ENCODE measurements around the gene LDHAL6B. TPM values are rescaled to one million over a fixed set of nuclear protein-coding genes. Genes with fewer than 3 reads are reported as not detected.

The LDHAL6B gene
- total RNA-seq, 6 experiments from 2014 or later, result not detected

DNA sequence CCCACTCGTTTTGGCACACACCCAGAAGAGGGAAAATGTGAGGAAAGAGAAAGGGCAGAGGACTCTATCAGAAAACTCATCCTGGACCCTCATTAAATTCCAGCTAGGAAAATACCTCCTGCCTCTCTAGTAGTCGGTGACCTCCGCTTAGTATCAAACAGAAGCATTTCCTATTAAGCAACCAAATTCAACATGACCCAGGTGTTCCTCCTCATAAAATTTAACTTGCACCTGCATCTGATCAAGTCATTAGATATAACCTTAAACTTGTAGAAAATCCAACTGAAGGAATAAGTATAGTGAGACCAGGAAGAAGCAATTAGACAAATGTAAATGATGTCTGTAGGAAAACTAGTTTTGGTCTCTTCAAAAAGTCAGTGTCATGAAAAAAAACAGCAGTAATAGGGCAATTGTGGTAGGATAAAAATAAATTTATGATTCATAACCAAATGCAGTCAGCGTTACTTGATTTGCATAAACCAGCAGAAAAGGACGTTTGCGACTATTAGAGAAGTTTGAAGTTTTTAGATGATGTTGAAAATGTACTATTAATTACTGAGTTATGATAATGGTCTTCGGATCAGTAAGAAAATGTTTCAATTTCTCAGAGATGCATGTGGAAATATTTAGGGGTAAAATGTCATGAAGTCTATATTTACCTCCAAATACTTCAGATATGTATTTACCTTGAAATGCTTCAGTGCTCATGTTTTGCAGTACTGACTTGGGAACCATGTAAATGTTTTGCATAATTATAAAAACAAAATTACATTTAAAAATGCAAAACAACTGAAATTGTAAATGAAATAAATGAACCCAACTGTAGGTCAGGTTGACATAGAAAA lies 44.6 kb downstream of the LDHAL6B start:
- no peak for TF ChIP-seq CTCF (IDR thresholded peaks at IDR 0.05)
- H3K36me3 Mint-ChIP-seq (ENCODE audit: low read depth), result peaks cover 7% of the 10 kb centered on the region
- peaks cover 20% of the 10 kb centered on the region for H3K4me1 Mint-ChIP-seq (ENCODE audit: low read depth)
- no peaks in the 10 kb centered on the region for H3K27me3 Mint-ChIP-seq (ENCODE audit: insufficient read depth)
- no peaks in the 10 kb centered on the region for H3K9me3 Mint-ChIP-seq
- no peak for DNase-seq
- H3K4me3 Mint-ChIP-seq, result no peak overlapping the region
- H3K27ac Mint-ChIP-seq, result no peak overlapping the region

GRCh38 chr15:59252137-59252536 lies 45.5 kb downstream of the LDHAL6B start:
- H3K9me3 Mint-ChIP-seq, result no peaks in the 10 kb centered on the region
- no peak for TF ChIP-seq CTCF (IDR thresholded peaks at IDR 0.05)
- peaks cover 20% of the 10 kb centered on the region for H3K4me1 Mint-ChIP-seq (ENCODE audit: low read depth)
- H3K27ac Mint-ChIP-seq, result no peak overlapping the region
- DNase-seq, result no peak
- no peaks in the 10 kb centered on the region for H3K27me3 Mint-ChIP-seq (ENCODE audit: insufficient read depth)
- no peak overlapping the region for H3K4me3 Mint-ChIP-seq
- peaks cover 9% of the 10 kb centered on the region for H3K36me3 Mint-ChIP-seq (ENCODE audit: low read depth)

GRCh38 chr15:59255680-59256336 lies 49.2 kb downstream of the LDHAL6B start:
- no peak overlapping the region for H3K4me3 Mint-ChIP-seq
- H3K36me3 Mint-ChIP-seq (ENCODE audit: low read depth), result peaks cover 13% of the 10 kb centered on the region
- DNase-seq, result no peak

DNA sequence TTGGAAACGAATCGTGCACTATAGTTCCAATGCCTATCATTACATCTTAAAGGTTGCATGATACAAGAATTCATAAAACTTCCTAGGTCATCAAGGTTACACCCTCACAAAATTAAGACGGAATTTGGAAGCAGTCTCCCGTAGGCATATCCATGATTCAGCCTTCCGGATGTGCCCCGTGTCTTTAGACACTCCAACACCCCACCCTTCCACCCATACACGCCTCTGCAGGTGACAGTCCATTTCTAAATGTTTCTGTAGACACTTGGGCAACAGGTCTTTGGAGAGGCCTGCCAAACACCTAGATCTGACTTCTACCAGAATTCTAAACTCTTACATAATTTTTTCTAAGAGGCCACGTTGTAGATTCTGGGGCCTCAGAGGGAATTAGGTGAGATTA lies 49.8 kb downstream of the LDHAL6B start:
- Mint-ChIP-seq H3K27ac (no peak overlapping the region), H3K9me3 (no peaks in the 10 kb centered on the region), H3K4me1 (ENCODE audit: low read depth) (peaks cover 8% of the 10 kb centered on the region; the same call in 1 of the 2 replicates), H3K27me3 (ENCODE audit: insufficient read depth) (no peaks in the 10 kb centered on the region), H3K4me3 (no peak overlapping the region), H3K36me3 (ENCODE audit: low read depth) (peaks cover 15% of the 10 kb centered on the region)
- DNase-seq, result no peak
- TF ChIP-seq CTCF (IDR thresholded peaks at IDR 0.05), result no peak

More at GRCh38 chr15:59255680-59256336, 49.2 kb downstream of the LDHAL6B start:
- H3K27ac Mint-ChIP-seq, result no peak overlapping the region
- no peak for TF ChIP-seq CTCF (IDR thresholded peaks at IDR 0.05)
- no peaks in the 10 kb centered on the region for H3K27me3 Mint-ChIP-seq (ENCODE audit: insufficient read depth)
- no peaks in the 10 kb centered on the region for H3K9me3 Mint-ChIP-seq
- peaks cover 14% of the 10 kb centered on the region for H3K4me1 Mint-ChIP-seq (ENCODE audit: low read depth)

GRCh38 chr15:59257140-59257539 lies 50.5 kb downstream of the LDHAL6B start:
- Mint-ChIP-seq H3K36me3 (ENCODE audit: low read depth) (peaks cover 16% of the 10 kb centered on the region), H3K4me1 (ENCODE audit: low read depth) (peaks cover 7% of the 10 kb centered on the region; the same call in 1 of the 2 replicates), H3K4me3 (no peak overlapping the region), H3K9me3 (no peaks in the 10 kb centered on the region), H3K27me3 (ENCODE audit: insufficient read depth) (no peaks in the 10 kb centered on the region), H3K27ac (no peak overlapping the region)
- no peak for TF ChIP-seq CTCF (IDR thresholded peaks at IDR 0.05)
- DNase-seq, result no peak

Small RNAs within 50 kb of the gene (microRNA-seq; reads per million reads assigned to microRNA genes)
- 16.2 reads per million, percentile 21 among the genes with 10 or more reads in this experiment for gene MIR2116

Other genes starting within 250 kb of the LDHAL6B start
- gene RNF111, start 219.2 kb upstream of the LDHAL6B start, total RNA-seq (2021; fragmentation: NEBNext Ultra II Directional; extraction: Animal tissue kit (Norgen Biotek cat#: 25700)), result 10 to 100 TPM; 29.1 to 32.7 (median 32.4) TPM
- 10 to 100 TPM; 27.7 to 61.5 (median 55.6) TPM for gene CCNB2, start 101.7 kb upstream of the LDHAL6B start, total RNA-seq (2021; fragmentation: NEBNext Ultra II Directional; extraction: Animal tissue kit (Norgen Biotek cat#: 25700))
- 100 to 1,000 TPM; 108 to 142 (median 115) TPM for gene MYO1E, start 166.0 kb downstream of the LDHAL6B start, total RNA-seq (2021; fragmentation: NEBNext Ultra II Directional; extraction: Animal tissue kit (Norgen Biotek cat#: 25700))
- gene FAM81A, start 231.3 kb downstream of the LDHAL6B start, total RNA-seq (2021; fragmentation: NEBNext Ultra II Directional; extraction: Animal tissue kit (Norgen Biotek cat#: 25700)), result not detected